Measurements from ENCODE around the gene TTC39C.
A peak's percentile ranks its signal among the peaks of the same experiment; 100 is the strongest.

Gene TTC39C

GRCh38 chr18:24014062-24014985, at the start of gene TTC39C:
TTC39C (plus strand) TSS chr18:24014754; CDS start chr18:24014872, 118 bp downstream.
- peak; percentile 83 for DNase-seq

- no peak for DNase-seq
Measured at GRCh38 chr18:23966909-23967308, 47.6 kb upstream of the TTC39C start.

- DNase-seq: no peak
Measured at GRCh38 chr18:23967321-23968089, 47.0 kb upstream of the TTC39C start.

GRCh38 chr18:23968638-23969604, 45.6 kb upstream of the TTC39C start:
- DNase-seq: no peak

- DNase-seq: no peak
Measured at GRCh38 chr18:23969664-23970063, 44.9 kb upstream of the TTC39C start.

GRCh38 chr18:23970161-23971096, 44.1 kb upstream of the TTC39C start:
- peak; percentile 34 for DNase-seq

- no peak for DNase-seq
Measured at GRCh38 chr18:23971097-23971440, 43.5 kb upstream of the TTC39C start.

- no peak for DNase-seq
Measured at GRCh38 chr18:23971666-23972230, 42.8 kb upstream of the TTC39C start.

- DNase-seq: no peak
Measured at GRCh38 chr18:23972453-23972852, 42.1 kb upstream of the TTC39C start.

GRCh38 chr18:23977103-23977502, 37.5 kb upstream of the TTC39C start:
- no peak for DNase-seq

- DNase-seq: no peak
Measured at GRCh38 chr18:23977719-23978483, 36.7 kb upstream of the TTC39C start.

GRCh38 chr18:23981369-23981980, 33.1 kb upstream of the TTC39C start:
- no peak for DNase-seq

- DNase-seq: no peak
Measured at GRCh38 chr18:23982155-23983079, 32.1 kb upstream of the TTC39C start.

- no peak for DNase-seq
Measured at GRCh38 chr18:23983112-23983511, 31.4 kb upstream of the TTC39C start.

- DNase-seq: no peak
Measured at GRCh38 chr18:23986600-23987359, 27.8 kb upstream of the TTC39C start.

- no peak for DNase-seq
Measured at GRCh38 chr18:23990474-23991410, 23.8 kb upstream of the TTC39C start.
